HepG2 (cell line): Measurements from ENCODE around the gene ZNF3. TPM values are rescaled to one million over a fixed set of nuclear protein-coding genes. Genes with fewer than 3 reads are reported as not detected.
A peak's percentile ranks its signal among the peaks of the same experiment; 100 is the strongest.

ENCODE experiments used
- CBX1 ChIP-seq: IDR thresholded peaks from one replicate; pipeline ENCODE4 v1.6.1; 2016; ENCODE audit warnings: antibody characterized with exemption, low read depth
- CEBPB ChIP-seq: IDR thresholded peaks from 2 replicates; pipeline ENCODE4 v1.6.1; 2011; ENCODE audit warnings: low read depth, low read length, improper control_type of control experiment, borderline replicate concordance
- CEBPG ChIP-seq: IDR thresholded peaks from 2 replicates; pipeline ENCODE4 v1.6.1; 2016
- CENPX ChIP-seq: sonication (generic); formaldehyde crosslinking; IDR thresholded peaks from 2 replicates; pipeline ENCODE4 v1.9.0; 2021; ENCODE audit warnings: mild to moderate bottlenecking, missing genetic modification reagents, moderate library complexity
- DMAP1 ChIP-seq: IDR thresholded peaks from 2 replicates; pipeline ENCODE4 v1.6.1; 2016
- EP300 ChIP-seq, 3 experiments: sonication (generic) in 1 of 3; formaldehyde crosslinking in 1 of 3; IDR thresholded peaks; 2 replicates each; pipeline versions ENCODE4 v1.5.1 to v1.6.1; 2011 to 2020; ENCODE audit warnings: low read depth in 2 of 3, low read length in 2 of 3, borderline replicate concordance in 1 of 3, improper control_type of control experiment in 1 of 3, mild to moderate bottlenecking in 1 of 3, missing genetic modification reagents in 1 of 3, moderate library complexity in 1 of 3
- GABPB1 ChIP-seq: IDR thresholded peaks from 2 replicates; pipeline ENCODE4 v1.6.1; 2016; ENCODE audit warnings: mild to moderate bottlenecking, missing genetic modification reagents, moderate library complexity, missing compliant biosample characterization
- GATAD1 ChIP-seq: IDR thresholded peaks from 2 replicates; pipeline ENCODE4 v1.6.1; 2016; ENCODE audit warnings: missing genetic modification reagents, missing compliant biosample characterization
- MAZ ChIP-seq, 2 experiments: sonication (generic) in 1 of 2; formaldehyde crosslinking in 1 of 2; IDR thresholded peaks; 2 replicates each; pipeline versions ENCODE4 v1.5.0 to v1.6.1; 2012 to 2020; ENCODE audit warnings: low read depth in 2 of 2, mild to moderate bottlenecking in 2 of 2, borderline replicate concordance in 1 of 2, improper control_type of control experiment in 1 of 2, low read length in 1 of 2, missing genetic modification reagents in 1 of 2, moderate library complexity in 1 of 2
- NCOA2 ChIP-seq: sonication (generic); formaldehyde crosslinking; IDR thresholded peaks from 2 replicates; pipeline ENCODE4 v1.8.0; 2022; ENCODE audit warnings: inconsistent platforms
- NFIB ChIP-seq: sonication (generic); formaldehyde crosslinking; IDR thresholded peaks from 2 replicates; pipeline ENCODE4 v1.9.0; 2021; ENCODE audit warnings: missing genetic modification reagents, mild to moderate bottlenecking, borderline replicate concordance
- SALL1 ChIP-seq: sonication (generic); formaldehyde crosslinking; IDR thresholded peaks from 2 replicates; pipeline ENCODE4 v1.8.0; 2022; ENCODE audit warnings: mild to moderate bottlenecking, missing genetic modification reagents
- SAP130 ChIP-seq: IDR thresholded peaks from 2 replicates; pipeline ENCODE4 v1.6.1; 2016; ENCODE audit warnings: low read depth
- STAT5B ChIP-seq: sonication (generic); formaldehyde crosslinking; IDR thresholded peaks from 2 replicates; pipeline ENCODE4 v1.4.0; 2020; ENCODE audit warnings: missing genetic modification reagents
- ZNF441 ChIP-seq: sonication (generic); formaldehyde crosslinking; IDR thresholded peaks from 2 replicates; pipeline ENCODE4 v1.7.0; 2021; ENCODE audit warnings: missing genetic modification reagents, borderline replicate concordance
- ZNF607 ChIP-seq: sonication (generic); formaldehyde crosslinking; IDR thresholded peaks from 2 replicates; pipeline ENCODE4 v1.5.1; 2020; ENCODE audit warnings: missing genetic modification reagents, mild to moderate bottlenecking, borderline replicate concordance
- polyA plus RNA-seq, 8 experiments: library from polyadenylated mRNA; depleted of rRNA in 3 of 8; stranded (reverse) in 7 of 8; unstranded in 1 of 8; fragments of >200 nt; fragmentation: Illumina TruSeq in 4 of 8; extraction: Trizol in 4 of 8; gene quantifications; 2 replicates each; pipeline versions ENCODE4 v1.2.1 to v1.2.3, GENCODE V29; 2011 to 2016; ENCODE audit warnings: low read depth in 4 of 8, missing spikeins in 1 of 8, mixed read lengths in 1 of 8; ENCODE audit not compliant: insufficient read depth in 1 of 8
- total RNA-seq, 5 experiments: library from RNA; depleted of rRNA; stranded (reverse); fragments of >200 nt; fragmentation: Illumina TruSeq; extraction: Trizol; gene quantifications; 2 replicates each; pipeline ENCODE4 v1.2.3, GENCODE V29; 2016; ENCODE audit warnings: low read depth in 1 of 5
- TF ChIP-seq, protein P1 (sequence below): sonication (generic); formaldehyde crosslinking; IDR thresholded peaks from 2 replicates; pipeline ENCODE4 v1.4.0; 2020; ENCODE audit warnings: missing genetic modification reagents
- TF ChIP-seq, protein P2 (sequence below): sonication (generic); formaldehyde crosslinking; IDR thresholded peaks from 2 replicates; pipeline ENCODE4 v1.4.0; 2020; ENCODE audit warnings: mild to moderate bottlenecking, missing genetic modification reagents
- TF ChIP-seq, protein P3 (sequence below): sonication (generic); formaldehyde crosslinking; IDR thresholded peaks from 2 replicates; pipeline ENCODE4 v1.4.0; 2020; ENCODE audit warnings: missing genetic modification reagents

Gene ZNF3
- total and polyA plus RNA-seq, 2 of the 13 experiments (the other 11 are each of a cell fraction or from before 2014, with no cell fraction given), result 33.7 to 56.9 TPM

DNA sequence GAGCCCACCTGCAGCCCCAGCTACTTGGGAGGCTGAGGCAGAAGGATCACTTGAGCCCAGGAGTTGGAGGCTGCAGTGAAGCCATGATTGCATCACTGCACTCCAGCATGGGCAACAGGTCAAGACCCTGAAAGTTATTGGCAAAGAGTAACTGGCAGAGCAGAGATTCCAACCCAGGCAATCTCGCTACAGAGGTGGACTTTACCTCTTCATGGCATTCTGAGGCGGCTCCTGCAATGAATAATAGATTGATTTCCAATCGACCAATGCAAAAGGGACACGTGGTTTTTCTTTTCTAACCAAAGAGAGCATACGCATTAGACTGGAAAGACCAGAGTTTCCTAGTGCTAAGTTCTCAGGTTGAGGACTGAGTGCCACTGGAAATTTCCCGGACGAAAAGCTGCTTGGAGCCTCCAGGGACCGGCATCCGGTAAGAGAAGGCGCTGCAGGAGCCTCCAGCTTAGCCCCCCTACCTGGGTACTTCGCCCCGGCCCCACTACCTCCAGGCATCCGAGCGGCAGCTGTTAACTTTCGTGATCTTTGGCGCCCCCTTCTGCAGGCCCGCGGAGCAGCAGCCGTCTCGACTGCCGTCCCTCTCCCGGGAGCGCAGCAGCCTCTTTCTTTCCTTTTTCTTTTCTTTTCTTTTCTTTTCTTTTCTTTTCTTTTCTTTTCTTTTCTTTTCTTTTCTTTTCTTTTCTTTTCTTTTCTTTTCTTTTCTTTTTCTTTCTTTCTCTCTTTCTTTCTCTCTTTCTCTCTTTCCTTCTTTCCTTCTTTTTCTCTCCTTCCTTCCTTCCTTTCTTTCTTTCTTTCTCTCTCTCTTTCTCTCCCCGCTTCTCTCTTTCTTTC, 49.3 kb upstream of the ZNF3 start (continued):
- TF ChIP-seq, protein P1, sequence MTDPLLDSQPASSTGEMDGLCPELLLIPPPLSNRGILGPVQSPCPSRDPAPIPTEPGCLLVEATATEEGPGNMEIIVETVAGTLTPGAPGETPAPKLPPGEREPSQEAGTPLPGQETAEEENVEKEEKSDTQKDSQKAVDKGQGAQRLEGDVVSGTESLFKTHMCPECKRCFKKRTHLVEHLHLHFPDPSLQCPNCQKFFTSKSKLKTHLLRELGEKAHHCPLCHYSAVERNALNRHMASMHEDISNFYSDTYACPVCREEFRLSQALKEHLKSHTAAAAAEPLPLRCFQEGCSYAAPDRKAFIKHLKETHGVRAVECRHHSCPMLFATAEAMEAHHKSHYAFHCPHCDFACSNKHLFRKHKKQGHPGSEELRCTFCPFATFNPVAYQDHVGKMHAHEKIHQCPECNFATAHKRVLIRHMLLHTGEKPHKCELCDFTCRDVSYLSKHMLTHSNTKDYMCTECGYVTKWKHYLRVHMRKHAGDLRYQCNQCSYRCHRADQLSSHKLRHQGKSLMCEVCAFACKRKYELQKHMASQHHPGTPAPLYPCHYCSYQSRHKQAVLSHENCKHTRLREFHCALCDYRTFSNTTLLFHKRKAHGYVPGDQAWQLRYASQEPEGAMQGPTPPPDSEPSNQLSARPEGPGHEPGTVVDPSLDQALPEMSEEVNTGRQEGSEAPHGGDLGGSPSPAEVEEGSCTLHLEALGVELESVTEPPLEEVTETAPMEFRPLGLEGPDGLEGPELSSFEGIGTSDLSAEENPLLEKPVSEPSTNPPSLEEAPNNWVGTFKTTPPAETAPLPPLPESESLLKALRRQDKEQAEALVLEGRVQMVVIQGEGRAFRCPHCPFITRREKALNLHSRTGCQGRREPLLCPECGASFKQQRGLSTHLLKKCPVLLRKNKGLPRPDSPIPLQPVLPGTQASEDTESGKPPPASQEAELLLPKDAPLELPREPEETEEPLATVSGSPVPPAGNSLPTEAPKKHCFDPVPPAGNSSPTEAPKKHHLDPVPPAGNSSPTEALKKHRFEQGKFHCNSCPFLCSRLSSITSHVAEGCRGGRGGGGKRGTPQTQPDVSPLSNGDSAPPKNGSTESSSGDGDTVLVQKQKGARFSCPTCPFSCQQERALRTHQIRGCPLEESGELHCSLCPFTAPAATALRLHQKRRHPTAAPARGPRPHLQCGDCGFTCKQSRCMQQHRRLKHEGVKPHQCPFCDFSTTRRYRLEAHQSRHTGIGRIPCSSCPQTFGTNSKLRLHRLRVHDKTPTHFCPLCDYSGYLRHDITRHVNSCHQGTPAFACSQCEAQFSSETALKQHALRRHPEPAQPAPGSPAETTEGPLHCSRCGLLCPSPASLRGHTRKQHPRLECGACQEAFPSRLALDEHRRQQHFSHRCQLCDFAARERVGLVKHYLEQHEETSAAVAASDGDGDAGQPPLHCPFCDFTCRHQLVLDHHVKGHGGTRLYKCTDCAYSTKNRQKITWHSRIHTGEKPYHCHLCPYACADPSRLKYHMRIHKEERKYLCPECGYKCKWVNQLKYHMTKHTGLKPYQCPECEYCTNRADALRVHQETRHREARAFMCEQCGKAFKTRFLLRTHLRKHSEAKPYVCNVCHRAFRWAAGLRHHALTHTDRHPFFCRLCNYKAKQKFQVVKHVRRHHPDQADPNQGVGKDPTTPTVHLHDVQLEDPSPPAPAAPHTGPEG (CRISPR knock-in tag), result no peak
- TF ChIP-seq DMAP1 (CRISPR knock-in tag), result 0 out of 2 replicates have a peak, but pooled peaks have one; percentile 44
- peak; percentile 40 for TF ChIP-seq SAP130 (CRISPR knock-in tag)
- no peak; the same call in 1 of the 2 replicates for TF ChIP-seq MAZ (IDR thresholded peaks at IDR 0.05; ENCODE audit: borderline replicate concordance, low read depth, low read length)
- TF ChIP-seq MAZ (CRISPR knock-in tag; IDR thresholded peaks at IDR 0.05; ENCODE audit: low read depth), result no peak
- no peak for TF ChIP-seq NFIB (CRISPR knock-in tag)
- no peak for TF ChIP-seq CBX1
- TF ChIP-seq CEBPB, result peak; percentile 92
- peak; percentile 46; the same call in 1 of the 2 replicates for TF ChIP-seq GABPB1 (CRISPR knock-in tag)
- TF ChIP-seq NCOA2 (CRISPR knock-in tag), result no peak
- TF ChIP-seq ZNF441 (CRISPR knock-in tag), result no peak
- no peak for TF ChIP-seq STAT5B (CRISPR knock-in tag)
- peak; percentile 47; the same call in 1 of the 2 replicates for TF ChIP-seq SALL1 (CRISPR knock-in tag)
- TF ChIP-seq CENPX, result no peak
- TF ChIP-seq, protein P2, sequence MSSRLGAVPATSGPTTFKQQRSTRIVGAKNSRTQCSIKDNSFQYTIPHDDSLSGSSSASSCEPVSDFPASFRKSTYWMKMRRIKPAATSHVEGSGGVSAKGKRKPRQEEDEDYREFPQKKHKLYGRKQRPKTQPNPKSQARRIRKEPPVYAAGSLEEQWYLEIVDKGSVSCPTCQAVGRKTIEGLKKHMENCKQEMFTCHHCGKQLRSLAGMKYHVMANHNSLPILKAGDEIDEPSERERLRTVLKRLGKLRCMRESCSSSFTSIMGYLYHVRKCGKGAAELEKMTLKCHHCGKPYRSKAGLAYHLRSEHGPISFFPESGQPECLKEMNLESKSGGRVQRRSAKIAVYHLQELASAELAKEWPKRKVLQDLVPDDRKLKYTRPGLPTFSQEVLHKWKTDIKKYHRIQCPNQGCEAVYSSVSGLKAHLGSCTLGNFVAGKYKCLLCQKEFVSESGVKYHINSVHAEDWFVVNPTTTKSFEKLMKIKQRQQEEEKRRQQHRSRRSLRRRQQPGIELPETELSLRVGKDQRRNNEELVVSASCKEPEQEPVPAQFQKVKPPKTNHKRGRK (CRISPR knock-in tag), result peak; percentile 98
- TF ChIP-seq ZNF607 (CRISPR knock-in tag), result no peak
- peak; percentile 90 for TF ChIP-seq CEBPG (CRISPR knock-in tag)
- TF ChIP-seq GATAD1 (CRISPR knock-in tag), result no peak
- TF ChIP-seq EP300 (IDR thresholded peaks at IDR 0.05; ENCODE audit: low read depth in 2 of 2, low read length in 2 of 2), result no peak
- TF ChIP-seq EP300 (CRISPR knock-in tag; IDR thresholded peaks at IDR 0.05; ENCODE audit: borderline replicate concordance), result no peak
- TF ChIP-seq, protein P3, sequence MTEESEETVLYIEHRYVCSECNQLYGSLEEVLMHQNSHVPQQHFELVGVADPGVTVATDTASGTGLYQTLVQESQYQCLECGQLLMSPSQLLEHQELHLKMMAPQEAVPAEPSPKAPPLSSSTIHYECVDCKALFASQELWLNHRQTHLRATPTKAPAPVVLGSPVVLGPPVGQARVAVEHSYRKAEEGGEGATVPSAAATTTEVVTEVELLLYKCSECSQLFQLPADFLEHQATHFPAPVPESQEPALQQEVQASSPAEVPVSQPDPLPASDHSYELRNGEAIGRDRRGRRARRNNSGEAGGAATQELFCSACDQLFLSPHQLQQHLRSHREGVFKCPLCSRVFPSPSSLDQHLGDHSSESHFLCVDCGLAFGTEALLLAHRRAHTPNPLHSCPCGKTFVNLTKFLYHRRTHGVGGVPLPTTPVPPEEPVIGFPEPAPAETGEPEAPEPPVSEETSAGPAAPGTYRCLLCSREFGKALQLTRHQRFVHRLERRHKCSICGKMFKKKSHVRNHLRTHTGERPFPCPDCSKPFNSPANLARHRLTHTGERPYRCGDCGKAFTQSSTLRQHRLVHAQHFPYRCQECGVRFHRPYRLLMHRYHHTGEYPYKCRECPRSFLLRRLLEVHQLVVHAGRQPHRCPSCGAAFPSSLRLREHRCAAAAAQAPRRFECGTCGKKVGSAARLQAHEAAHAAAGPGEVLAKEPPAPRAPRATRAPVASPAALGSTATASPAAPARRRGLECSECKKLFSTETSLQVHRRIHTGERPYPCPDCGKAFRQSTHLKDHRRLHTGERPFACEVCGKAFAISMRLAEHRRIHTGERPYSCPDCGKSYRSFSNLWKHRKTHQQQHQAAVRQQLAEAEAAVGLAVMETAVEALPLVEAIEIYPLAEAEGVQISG (CRISPR knock-in tag), result peak; percentile 48
